GM18909 (cell line): ENCODE results near the gene RAB21.
"Not testable (repeated sequence)": the region's sequence is repeated elsewhere in the genome, so short reads cannot be mapped to it uniquely, and the experiment has no call there.

Experiments
- ATAC-seq: cut with Tn5 transposase; IDR thresholded peaks from one replicate; pipeline ENCODE4 v1.9.1; 2021; ENCODE audit warnings: mild to moderate bottlenecking; ENCODE audit not compliant: unreplicated experiment, poor library complexity

RAB21 gene

GRCh38 chr12:71748081-71748850, 6.4 kb upstream of the RAB21 start:
- no peak for ATAC-seq

- ATAC-seq = no peak
Measured at GRCh38 chr12:71749666-71750065, 5.0 kb upstream of the RAB21 start.

DNA sequence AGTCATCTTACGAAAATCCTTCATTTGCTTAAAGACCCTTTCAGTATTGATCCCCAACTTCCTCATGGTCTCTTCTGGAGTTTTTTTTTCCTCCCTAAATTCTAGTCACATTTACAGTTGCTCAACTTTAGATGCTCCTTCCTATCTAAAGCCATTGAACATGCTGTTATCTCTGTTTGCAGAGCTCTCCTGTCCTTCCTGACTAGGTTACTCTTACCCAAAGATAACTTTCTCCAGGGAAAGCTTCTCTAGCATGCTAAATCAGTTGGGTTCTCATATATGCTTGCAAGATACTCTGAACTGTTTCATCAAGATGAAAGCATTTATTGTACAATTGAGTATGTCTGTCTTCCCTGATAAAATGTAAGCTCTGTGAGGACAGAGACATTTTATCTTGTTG, 1.8 kb upstream of the RAB21 start:
- ATAC-seq = no peak

DNA sequence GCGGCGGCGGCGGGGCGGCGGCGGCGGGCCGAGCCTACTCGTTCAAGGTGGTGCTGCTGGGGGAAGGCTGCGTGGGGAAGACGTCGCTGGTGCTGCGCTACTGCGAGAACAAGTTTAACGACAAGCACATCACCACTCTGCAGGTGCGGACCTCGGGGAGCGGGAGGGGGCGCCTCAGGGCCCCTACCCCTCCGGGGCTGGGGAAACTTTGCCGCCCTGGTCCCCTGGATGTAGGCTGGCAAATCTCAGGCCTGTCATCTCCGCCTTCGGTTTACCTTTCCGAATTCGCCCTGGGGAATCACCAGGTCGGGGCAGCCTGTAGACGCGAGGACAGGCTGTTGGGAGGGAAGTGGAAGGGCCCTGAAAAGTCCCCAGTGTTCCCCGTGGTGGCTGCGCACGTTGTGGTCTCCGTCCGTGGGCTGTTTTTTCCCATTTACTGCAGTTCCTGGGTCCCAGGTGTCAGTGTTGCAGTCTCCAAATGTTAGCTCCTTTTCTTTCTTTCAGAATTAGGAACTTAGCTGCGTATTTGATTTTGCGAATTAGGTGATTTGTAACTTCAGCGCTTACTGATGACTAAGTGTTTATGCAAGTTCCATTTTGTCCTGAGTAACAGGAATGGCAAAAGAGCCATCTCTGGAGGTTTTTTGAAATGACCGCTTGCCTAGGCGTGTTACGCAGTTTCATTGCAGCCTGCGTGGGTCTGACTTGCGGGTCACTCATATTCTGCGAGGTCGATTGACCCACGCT, 656 bp downstream of the RAB21 start:
- peak; percentile 52 for ATAC-seq

DNA sequence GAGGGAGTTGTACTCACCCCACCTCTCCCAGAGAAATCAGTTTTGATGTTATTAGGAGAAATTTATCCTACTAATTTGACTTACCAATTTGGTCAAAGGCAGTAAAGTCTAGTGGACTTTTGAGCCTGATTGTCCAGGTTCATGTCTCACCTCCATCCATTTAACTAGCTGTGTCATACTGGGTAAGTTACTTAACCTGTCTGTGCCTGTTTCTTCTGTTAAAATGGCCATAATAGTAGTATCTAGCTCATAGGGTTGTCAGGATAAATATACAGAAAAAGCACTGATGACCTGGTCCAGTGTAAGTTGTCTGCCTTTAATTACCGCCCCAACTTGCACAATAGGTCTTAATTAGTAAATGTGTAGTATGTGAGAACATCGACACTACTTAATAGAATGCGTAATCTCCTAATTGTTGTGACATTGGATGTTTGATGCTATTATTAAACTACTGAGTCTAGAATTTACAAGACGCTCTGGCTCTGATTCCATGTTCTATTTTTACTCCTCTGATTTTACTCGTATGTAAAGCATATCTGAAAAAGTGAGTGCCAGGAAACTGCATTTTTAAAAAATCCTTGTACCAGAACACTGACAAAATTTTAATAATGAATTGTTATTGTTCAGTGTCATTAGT, 1.5 kb downstream of the RAB21 start:
- ATAC-seq = no peak

- no peak for ATAC-seq
Measured at GRCh38 chr12:71759941-71760340, 5.3 kb downstream of the RAB21 start.

DNA sequence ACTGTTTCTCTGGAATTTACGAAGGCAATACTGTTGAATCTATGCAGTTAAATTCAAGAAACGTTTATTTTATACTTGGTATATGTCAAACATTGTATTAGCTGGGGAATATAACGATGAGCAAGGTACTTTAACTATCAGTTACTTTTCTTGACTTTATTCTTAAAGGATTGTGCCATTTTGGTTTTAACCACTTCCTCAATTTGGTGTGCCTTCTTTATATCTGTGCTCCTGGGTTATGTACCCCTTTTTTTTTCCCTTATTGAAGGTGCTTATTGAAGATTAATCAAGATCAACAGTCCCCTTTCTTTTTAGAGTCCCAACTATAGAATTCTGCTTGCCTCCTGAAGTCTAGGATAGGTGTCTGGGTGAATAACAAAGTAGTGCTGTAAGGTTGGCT, 5.8 kb downstream of the RAB21 start:
- ATAC-seq = no peak

DNA sequence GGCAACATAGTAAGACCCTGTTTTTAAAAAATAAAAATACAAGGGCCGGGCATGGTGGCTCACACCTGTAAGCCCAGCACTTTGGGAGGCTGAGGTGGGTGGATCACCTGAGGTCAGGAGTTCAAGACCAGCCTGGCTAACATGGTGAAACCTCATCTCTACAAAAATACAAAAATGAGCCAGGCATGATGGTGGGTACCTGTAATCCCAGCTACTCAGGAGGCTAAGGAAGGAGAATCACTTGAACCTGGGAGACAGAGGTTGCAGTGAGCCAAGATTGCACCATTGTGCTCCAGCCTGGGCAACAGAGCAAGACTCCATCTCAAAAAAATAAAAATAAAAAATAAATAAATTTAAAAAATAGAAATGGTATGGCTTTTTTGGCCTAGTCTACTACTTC, 6.7 kb downstream of the RAB21 start:
- not testable (repeated sequence) for ATAC-seq

GRCh38 chr12:71763677-71764379, 9.2 kb downstream of the RAB21 start:
- no peak for ATAC-seq

GRCh38 chr12:71764587-71765321, 10.1 kb downstream of the RAB21 start:
- ATAC-seq = no peak

- ATAC-seq = no peak
Measured at GRCh38 chr12:71766202-71766601, 11.5 kb downstream of the RAB21 start.

DNA sequence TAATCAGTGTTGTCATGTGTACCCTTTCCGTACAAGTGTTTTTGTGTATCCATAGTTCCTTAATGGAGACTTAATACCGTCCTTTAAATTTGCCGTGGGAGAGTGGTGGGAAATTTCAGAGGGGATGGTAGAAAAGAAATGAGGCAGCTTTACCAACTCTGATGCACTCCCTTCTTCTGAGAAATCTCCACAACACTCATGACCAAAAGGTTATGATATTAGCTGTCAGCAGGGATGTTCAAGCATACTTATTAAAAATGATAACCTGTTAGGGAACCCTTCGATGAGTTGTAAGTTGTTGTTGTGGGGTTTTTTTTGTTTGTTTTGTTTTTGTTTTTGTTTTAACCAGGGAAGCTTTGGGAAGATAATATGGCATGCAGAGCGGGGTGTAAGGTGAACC, 12.5 kb downstream of the RAB21 start:
- no peak for ATAC-seq

- no peak for ATAC-seq
Measured at GRCh38 chr12:71768900-71769299, 14.2 kb downstream of the RAB21 start.

GRCh38 chr12:71771069-71771468, 16.4 kb downstream of the RAB21 start:
- no peak for ATAC-seq

GRCh38 chr12:71772735-71773134, 18.1 kb downstream of the RAB21 start:
- no peak for ATAC-seq

GRCh38 chr12:71780237-71780822, 25.7 kb downstream of the RAB21 start:
- ATAC-seq = peak; percentile 70

DNA sequence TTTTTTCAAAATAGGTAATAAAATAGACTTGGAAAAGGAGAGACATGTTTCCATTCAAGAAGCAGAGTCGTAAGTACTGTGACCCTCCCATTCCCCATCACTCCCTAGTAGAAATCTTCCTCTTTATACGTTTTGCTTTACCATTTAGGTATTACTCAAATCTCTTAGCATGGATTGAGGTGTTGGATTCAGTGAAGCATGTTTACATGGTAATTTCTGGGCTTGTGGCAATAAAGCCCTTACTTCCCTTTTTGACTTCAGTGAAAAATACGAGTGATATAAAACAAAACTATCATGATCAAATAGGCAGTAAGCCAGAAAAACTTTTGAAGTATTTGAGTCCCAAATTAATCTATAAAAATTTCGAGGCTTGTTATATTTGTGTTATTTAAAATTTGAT, 27.4 kb downstream of the RAB21 start:
- no peak for ATAC-seq

DNA sequence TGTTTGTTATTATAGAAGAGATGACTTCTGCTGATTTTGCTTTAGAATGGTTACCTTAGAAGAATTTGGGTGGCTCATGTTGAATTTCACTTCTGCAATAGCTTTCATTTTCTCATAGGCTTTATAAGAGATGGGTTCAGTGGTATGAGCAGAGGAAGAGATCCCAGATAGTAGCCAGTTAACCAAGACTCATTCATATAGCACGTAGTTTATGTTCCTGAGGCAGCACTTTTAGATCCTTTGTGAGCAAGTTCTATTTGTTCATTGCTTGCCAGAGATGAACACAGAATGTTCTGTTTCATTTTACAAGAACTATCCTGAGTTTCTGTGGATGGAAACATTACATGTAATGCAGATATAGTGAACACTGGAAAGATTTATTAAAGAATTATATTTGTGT, 32.2 kb downstream of the RAB21 start:
- no peak for ATAC-seq

DNA sequence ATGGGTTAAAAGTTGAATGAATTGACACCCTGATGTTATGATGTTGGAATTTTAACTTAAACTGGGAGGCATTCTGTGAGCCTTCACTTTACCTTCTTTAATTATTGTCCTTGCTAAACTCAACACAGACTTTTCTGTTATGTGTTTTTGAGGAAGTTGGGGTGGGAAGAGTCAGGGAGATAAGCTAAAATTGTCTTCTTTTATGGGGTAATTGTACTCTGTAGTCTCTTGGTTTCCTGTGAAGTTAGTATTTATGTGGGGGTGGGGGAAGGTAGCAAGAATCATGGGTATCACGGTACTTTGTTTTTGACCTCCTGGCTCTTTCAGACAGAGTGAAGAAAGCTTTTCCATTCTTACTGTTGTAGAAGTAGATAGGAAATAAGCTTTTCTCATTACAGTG, 32.9 kb downstream of the RAB21 start:
- ATAC-seq = no peak

DNA sequence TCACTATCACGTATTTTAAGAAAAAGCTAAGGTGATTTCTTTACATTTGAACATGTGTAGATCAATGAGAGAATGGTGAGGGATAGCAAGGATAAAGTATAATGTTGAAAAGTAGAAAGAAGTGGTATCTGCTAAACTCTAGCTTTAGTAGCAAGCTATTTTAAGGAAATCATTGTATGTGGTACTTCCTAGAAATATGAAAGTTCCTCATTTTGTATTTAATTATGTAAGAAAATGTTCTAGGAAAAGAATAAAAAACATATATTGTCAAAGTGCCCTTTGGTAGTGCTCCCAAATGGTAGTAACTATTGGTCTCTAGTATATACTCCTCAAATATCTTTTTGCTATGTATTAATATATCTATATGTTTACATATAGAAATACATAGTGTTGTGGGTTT, 35.7 kb downstream of the RAB21 start:
- no peak for ATAC-seq
